IMR-90 (cell line): ENCODE data around the gene OR2T1.

Experiments used
- BHLHE40 ChIP-seq: fragments of 150-350 bp; IDR thresholded peaks from 2 replicates; pipeline ENCODE4 v1.6.1; 2016; ENCODE audit warnings: mild to moderate bottlenecking, low read depth, low read length
- CEBPB ChIP-seq: IDR thresholded peaks from 2 replicates; pipeline ENCODE4 v1.6.1; 2012; ENCODE audit warnings: low read depth, low read length, improper control_type of control experiment
- CHD1 ChIP-seq: IDR thresholded peaks from 2 replicates; pipeline ENCODE4 v1.6.1; 2012; ENCODE audit warnings: low read depth, low read length, improper control_type of control experiment
- CTCF ChIP-seq: conservative IDR thresholded peaks from 2 replicates; pipeline ENCODE4 v1.5.1; 2012; ENCODE audit warnings: mild to moderate bottlenecking, low read depth, low read length, improper control_type of control experiment
- FOS ChIP-seq: fragments of 150-350 bp; IDR thresholded peaks from 2 replicates; pipeline ENCODE4 v1.6.1; 2016; ENCODE audit warnings: low read depth, low read length
- MAZ ChIP-seq: IDR thresholded peaks from 2 replicates; pipeline ENCODE4 v1.6.1; 2012; ENCODE audit warnings: low read depth, mild to moderate bottlenecking, low read length, improper control_type of control experiment, moderate library complexity, borderline replicate concordance
- MXI1 ChIP-seq: IDR thresholded peaks from 2 replicates; pipeline ENCODE4 v1.6.1; 2012; ENCODE audit warnings: low read depth, mild to moderate bottlenecking, low read length, moderate library complexity, borderline replicate concordance
- NFE2L2 ChIP-seq: fragments of 150-350 bp; IDR thresholded peaks from 2 replicates; pipeline ENCODE4 v1.6.1; 2016; ENCODE audit warnings: low read depth, mild to moderate bottlenecking, low read length
- POLR2A ChIP-seq: IDR thresholded peaks from 2 replicates; pipeline ENCODE4 v1.6.1; 2012; ENCODE audit warnings: mild to moderate bottlenecking, low read depth, low read length
- RAD21 ChIP-seq: IDR thresholded peaks from 2 replicates; pipeline ENCODE4 v1.6.1; 2012; ENCODE audit warnings: low read length, improper control_type of control experiment
- RFX5 ChIP-seq: IDR thresholded peaks from 2 replicates; pipeline ENCODE4 v1.8.0; 2012; ENCODE audit warnings: low read depth, mild to moderate bottlenecking, low read length, moderate library complexity
- SMC3 ChIP-seq: fragments of 150-350 bp; IDR thresholded peaks from 2 replicates; pipeline ENCODE4 v1.6.1; 2016; ENCODE audit warnings: low read depth, mild to moderate bottlenecking, antibody characterized with exemption, low read length, moderate library complexity
- USF2 ChIP-seq: fragments of 150-350 bp; IDR thresholded peaks from 2 replicates; pipeline ENCODE4 v1.6.1; 2017; ENCODE audit warnings: mild to moderate bottlenecking, antibody characterized with exemption, low read length, low read depth

- TF ChIP-seq USF2 = no peak
- no peak for TF ChIP-seq POLR2A
- TF ChIP-seq SMC3 = no peak
- no peak for TF ChIP-seq CEBPB
- no peak for TF ChIP-seq CTCF
- no peak for TF ChIP-seq NFE2L2
- TF ChIP-seq MXI1 = no peak
- TF ChIP-seq RAD21 = no peak
- TF ChIP-seq FOS = no peak
- no peak for TF ChIP-seq RFX5
- no peak for TF ChIP-seq BHLHE40
- no peak for TF ChIP-seq CHD1
- TF ChIP-seq MAZ = no peak
Measured at GRCh38 chr1:248376916-248377315, 25.9 kb upstream of the OR2T1 start.
